CD4-positive, alpha-beta memory T cell (primary cell): ENCODE measurements around the gene STAC3. TPM values are rescaled to one million over a fixed set of nuclear protein-coding genes. Genes with fewer than 3 reads are reported as not detected.

Experiments used
- CTCF ChIA-PET: fragments of 350-600 bp; sonication (Branson Sonifier 250); formaldehyde crosslinking; loops from one replicate; lab custom pipeline; 2021; ENCODE audit warnings: inconsistent platforms; ENCODE audit not compliant: partially characterized antibody; lab: Charles Lee
- POLR2A ChIA-PET: fragments of 350-600 bp; sonication (Branson Sonifier 250); formaldehyde crosslinking; loops from one replicate; lab custom pipeline; 2021; ENCODE audit not compliant: partially characterized antibody; lab: Charles Lee
- DNase-seq, 5 donors: peaks; one replicate each; pipeline versions ENCODE4 v3.0.0 to v3.0.0-alpha.2; 2020 to 2022; ENCODE audit warnings: mixed read lengths in 1 of 5
- H3K27ac ChIP-seq: one replicate; pipeline ENCODE4 v1.7.0; 2013; ENCODE audit warnings: low read depth, low read length
- H3K27me3 ChIP-seq: 2 replicates; pipeline ENCODE4 v1.7.0; 2013; ENCODE audit warnings: mild to moderate bottlenecking, low read length, moderate library complexity; ENCODE audit not compliant: insufficient read depth
- H3K36me3 ChIP-seq: 2 replicates; pipeline ENCODE4 v1.7.0; 2013; ENCODE audit warnings: mild to moderate bottlenecking, low read length, moderate library complexity; ENCODE audit not compliant: insufficient read depth
- H3K4me1 ChIP-seq: 2 replicates; pipeline ENCODE4 v1.7.0; 2013; ENCODE audit warnings: mild to moderate bottlenecking, low read length, moderate library complexity; ENCODE audit not compliant: insufficient read depth
- H3K4me3 ChIP-seq, 2 donors: one replicate each; pipeline ENCODE4 v1.7.0; 2013; ENCODE audit warnings: low read length in 2 of 2, mild to moderate bottlenecking in 1 of 2
- H3K9me3 ChIP-seq, 2 donors: one replicate each; pipeline ENCODE4 v1.7.0; 2013; ENCODE audit warnings: low read length in 2 of 2, control low read depth in 1 of 2; ENCODE audit not compliant: control insufficient read depth in 1 of 2
- H3K27ac Mint-ChIP-seq, 7 donors: one replicate each; pipeline ENCODE4 v1.8.0; 2020 to 2021; ENCODE audit warnings: mixed read lengths in 7 of 7, mild to moderate bottlenecking in 6 of 7, inconsistent platforms in 3 of 7, moderate library complexity in 3 of 7
- H3K27me3 Mint-ChIP-seq, 2 donors: one replicate each; pipeline ENCODE4 v1.8.0; 2020 to 2021; ENCODE audit warnings: mixed read lengths in 2 of 2
- H3K36me3 Mint-ChIP-seq, 2 donors: one replicate each; pipeline ENCODE4 v1.8.0; 2020 to 2021; ENCODE audit warnings: mixed read lengths in 2 of 2, inconsistent platforms in 1 of 2, mild to moderate bottlenecking in 1 of 2
- H3K4me1 Mint-ChIP-seq, 4 donors: one replicate each; pipeline ENCODE4 v1.8.0; 2020 to 2021; ENCODE audit warnings: mixed read lengths in 4 of 4, mild to moderate bottlenecking in 1 of 4
- H3K4me3 Mint-ChIP-seq, 8 donors: one replicate each; pipeline ENCODE4 v1.8.0; 2020 to 2021; ENCODE audit warnings: mixed read lengths in 8 of 8, mild to moderate bottlenecking in 7 of 8, moderate library complexity in 6 of 8, inconsistent platforms in 3 of 8
- H3K9me3 Mint-ChIP-seq, 8 donors: one replicate each; pipeline ENCODE4 v1.8.0; 2020 to 2021; ENCODE audit warnings: mixed read lengths in 8 of 8, mild to moderate bottlenecking in 5 of 8, inconsistent platforms in 3 of 8, moderate library complexity in 1 of 8
- intact Hi-C: fragments of 100-400 bp; cut with micrococcal nuclease; formaldehyde crosslinking; loops from one replicate; pipeline ENCODE4 v1.15.1; 2023
- polyA plus RNA-seq, 2 donors: library from polyadenylated mRNA; unstranded; fragments of 300-500 nt; fragmentation: Illumina TruSeq; gene quantifications; one replicate each; pipeline ENCODE4 v1.2.3, GENCODE V29; 2021
- total RNA-seq, 2 experiments: library from RNA; stranded (reverse); gene quantifications; one replicate each; pipeline ENCODE4 v1.2.3, GENCODE V29; 2021

The STAC3 gene
- total and polyA plus RNA-seq, 4 experiments from 2014 or later: 0.61 to 3.0 (median 2.7) TPM; not detected in 1

- peak overlapping the region; percentile 57 for H3K27ac ChIP-seq
- H3K27ac Mint-ChIP-seq: peak overlapping the region; percentile 80 to 95 (median 89)
- DNase-seq: peak in 1 of 5 donors; percentile 49
These were observed 21.8 kb downstream of the STAC3 start for GRCh38 chr12:57229046-57229633.

GRCh38 chr12:57227315-57228115 lies 23.5 kb downstream of the STAC3 start:
- Mint-ChIP-seq H3K4me1 (peaks cover 29 to 67% (median 43%) of the 10 kb centered on the region in 4 donors), H3K36me3 (peaks cover 7 to 22% of the 10 kb centered on the region in 2 donors), H3K27ac (peak overlapping the region in 2 of 7 donors; percentile 31 to 81), H3K9me3 (peaks cover 0 to 1% (median 0%) of the 10 kb centered on the region in 8 donors), H3K4me3 (peak overlapping the region in 3 of 8 donors; percentile 36 to 45 (median 43)), H3K27me3 (peaks cover 28 to 35% of the 10 kb centered on the region in 2 donors)
- DNase-seq: no peak
- no peaks in the 10 kb centered on the region for H3K9me3 ChIP-seq
- H3K36me3 ChIP-seq: peaks cover 11% of the 10 kb centered on the region
- no peak overlapping the region for H3K4me3 ChIP-seq
- CTCF ChIA-PET: interaction anchor here (1.1 to 12.3 kb wide), 4 partner anchors 8 to 15 kb away, joined by 3 to 245 read pairs (median 80); partner anchors contain the start of gene NXPH4
- H3K27ac ChIP-seq: no peak overlapping the region
- H3K4me1 ChIP-seq: peaks cover 60% of the 10 kb centered on the region
- peaks cover 39% of the 10 kb centered on the region for H3K27me3 ChIP-seq
- intact Hi-C loops: loop anchor here (5.0 kb wide), 1 partner anchor 1005 kb away; the partner anchor contains the start of genes NABP2 and RNF41
- POLR2A ChIA-PET: interaction anchor here (1.3 to 6.0 kb wide), 2 partner anchors 9 to 13 kb away, joined by 5 to 55 read pairs; a partner anchor contains a TSS

More at GRCh38 chr12:57229046-57229633, 21.8 kb downstream of the STAC3 start:
- ChIA-PET POLR2A (interaction anchor here (0.8 to 4.0 kb wide), 8 partner anchors 10 to 541 kb away, joined by 3 to 63 read pairs (median 4); partner anchors contain the start of genes NAB2, NACA, NEMP1 and PTGES3), CTCF (interaction anchor here (0.6 to 12.3 kb wide), 10 partner anchors 8 to 226 kb away, joined by 3 to 245 read pairs (median 4); partner anchors contain the start of genes INHBE, NXPH4 and STAT6)
- peaks cover 0 to 1% (median 0%) of the 10 kb centered on the region in 8 donors for H3K9me3 Mint-ChIP-seq
- Histone ChIP-seq H3K4me1 (peaks cover 66% of the 10 kb centered on the region), H3K9me3 (no peaks in the 10 kb centered on the region), H3K27me3 (peaks cover 22% of the 10 kb centered on the region), H3K4me3 (peak overlapping the region; percentile 80 to 90), H3K36me3 (peaks cover 27% of the 10 kb centered on the region)
- H3K4me1 Mint-ChIP-seq: peaks cover 27 to 60% (median 42%) of the 10 kb centered on the region in 4 donors
- intact Hi-C loops: loop anchor here (1.0 to 5.0 kb wide), 3 partner anchors 10 to 1007 kb away; partner anchors contain the start of genes NABP2 and RNF41
- peaks cover 14 to 20% of the 10 kb centered on the region in 2 donors for H3K27me3 Mint-ChIP-seq
- peak overlapping the region; percentile 92 to 99 (median 94) for H3K4me3 Mint-ChIP-seq
- peaks cover 23 to 34% of the 10 kb centered on the region in 2 donors for H3K36me3 Mint-ChIP-seq

- Mint-ChIP-seq H3K4me1 (peaks cover 32 to 68% (median 46%) of the 10 kb centered on the region in 4 donors), H3K9me3 (peaks cover 0 to 1% (median 0%) of the 10 kb centered on the region in 8 donors), H3K27ac (peak overlapping the region in 2 of 7 donors; percentile 30 to 70), H3K4me3 (peak overlapping the region in 6 of 8 donors; percentile 22 to 65 (median 40)), H3K36me3 (peaks cover 2 to 15% of the 10 kb centered on the region in 2 donors), H3K27me3 (peaks cover 34 to 41% of the 10 kb centered on the region in 2 donors)
- ChIA-PET POLR2A (interaction anchor here (1.0 to 6.0 kb wide), 5 partner anchors 9 to 115 kb away, joined by 3 to 55 read pairs (median 5); partner anchors contain the start of gene STAT6), CTCF (interaction anchor here (1.1 to 12.3 kb wide), 4 partner anchors 7 to 16 kb away, joined by 3 to 245 read pairs (median 80); partner anchors contain the start of gene NXPH4)
- intact Hi-C loops: loop anchor here (5.0 kb wide), 1 partner anchor 1004 kb away; the partner anchor contains the start of genes NABP2 and RNF41
- Histone ChIP-seq H3K4me3 (no peak overlapping the region), H3K27ac (no peak overlapping the region), H3K9me3 (no peaks in the 10 kb centered on the region), H3K27me3 (peaks cover 46% of the 10 kb centered on the region), H3K4me1 (peaks cover 61% of the 10 kb centered on the region), H3K36me3 (peaks cover 3% of the 10 kb centered on the region)
- no peak for DNase-seq
These were observed 24.2 kb downstream of the STAC3 start for GRCh38 chr12:57226588-57227314.

- H3K27ac ChIP-seq: no peak overlapping the region
- no peak overlapping the region for H3K4me3 ChIP-seq
- DNase-seq: no peak
- H3K27me3 ChIP-seq: peaks cover 56% of the 10 kb centered on the region
- peak overlapping the region in 4 of 7 donors; percentile 17 to 81 (median 42) for H3K27ac Mint-ChIP-seq
- H3K4me1 ChIP-seq: peaks cover 58% of the 10 kb centered on the region
- H3K27me3 Mint-ChIP-seq: peaks cover 41 to 49% of the 10 kb centered on the region in 2 donors
- peaks cover 34 to 72% (median 49%) of the 10 kb centered on the region in 4 donors for H3K4me1 Mint-ChIP-seq
- no peaks in the 10 kb centered on the region for H3K36me3 ChIP-seq
- H3K36me3 Mint-ChIP-seq: peaks cover 0 to 12% of the 10 kb centered on the region in 2 donors
- ChIA-PET POLR2A (interaction anchor here (1.0 to 6.0 kb wide), 4 partner anchors 10 to 114 kb away, joined by 3 to 55 read pairs (median 4); partner anchors contain the start of gene STAT6), CTCF (interaction anchor here (11.8 to 12.3 kb wide), 2 partner anchors 11 to 17 kb away, joined by 157 to 245 read pairs; partner anchors contain the start of gene NXPH4)
- H3K4me3 Mint-ChIP-seq: peak overlapping the region in 7 of 8 donors; percentile 33 to 74 (median 60)
- H3K9me3 Mint-ChIP-seq: peaks cover 0 to 1% (median 0%) of the 10 kb centered on the region in 8 donors
- intact Hi-C loops: loop anchor here (1.0 to 5.0 kb wide), 3 partner anchors 11 to 1003 kb away; partner anchors contain the start of genes NABP2 and RNF41
- no peaks in the 10 kb centered on the region for H3K9me3 ChIP-seq
These were observed 25.2 kb downstream of the STAC3 start for GRCh38 chr12:57225680-57226210.

GRCh38 chr12:57224973-57225679 lies 25.9 kb downstream of the STAC3 start:
- Mint-ChIP-seq H3K4me1 (peaks cover 31 to 70% (median 45%) of the 10 kb centered on the region in 4 donors), H3K27ac (peak overlapping the region in 4 of 7 donors; percentile 17 to 81 (median 42)), H3K36me3 (peaks cover 0 to 9% of the 10 kb centered on the region in 2 donors), H3K27me3 (peaks cover 45 to 53% of the 10 kb centered on the region in 2 donors), H3K9me3 (peaks cover 0 to 1% (median 0%) of the 10 kb centered on the region in 8 donors), H3K4me3 (peak overlapping the region in 7 of 8 donors; percentile 45 to 74 (median 60))
- CTCF ChIA-PET: interaction anchor here (0.9 to 12.3 kb wide), 3 partner anchors 11 to 113 kb away, joined by 3 to 245 read pairs (median 157); partner anchors contain the start of gene NXPH4
- H3K27ac ChIP-seq: no peak overlapping the region
- no peaks in the 10 kb centered on the region for H3K36me3 ChIP-seq
- intact Hi-C loops: loop anchor here (1.0 to 5.0 kb wide), 3 partner anchors 11 to 1003 kb away; partner anchors contain the start of genes NABP2 and RNF41
- DNase-seq: peak; percentile 56 to 71 (median 65)
- no peak overlapping the region for H3K4me3 ChIP-seq
- POLR2A ChIA-PET: interaction anchor here (0.8 to 6.0 kb wide), 4 partner anchors 9 to 114 kb away, joined by 3 to 55 read pairs (median 7); partner anchors contain the start of gene STAT6
- peaks cover 52% of the 10 kb centered on the region for H3K4me1 ChIP-seq
- H3K27me3 ChIP-seq: peaks cover 59% of the 10 kb centered on the region
- H3K9me3 ChIP-seq: no peaks in the 10 kb centered on the region
